AG10803 (cell line): Measurements from ENCODE around the gene ASMT.

Source experiments
- DNase-seq: peaks from one replicate; pipeline ENCODE4 v3.0.0; 2010; ENCODE audit warnings: low read depth
- H3K4me3 ChIP-seq: 2 replicates; pipeline ENCODE4 v1.5.1; 2011; ENCODE audit warnings: mild to moderate bottlenecking, low read length, control low read depth
- TF ChIP-seq, protein P1 (sequence below): conservative IDR thresholded peaks from 2 replicates; pipeline ENCODE4 v1.5.1; 2011; ENCODE audit warnings: mild to moderate bottlenecking, low read length, control low read depth, inconsistent platforms

Gene ASMT

DNA sequence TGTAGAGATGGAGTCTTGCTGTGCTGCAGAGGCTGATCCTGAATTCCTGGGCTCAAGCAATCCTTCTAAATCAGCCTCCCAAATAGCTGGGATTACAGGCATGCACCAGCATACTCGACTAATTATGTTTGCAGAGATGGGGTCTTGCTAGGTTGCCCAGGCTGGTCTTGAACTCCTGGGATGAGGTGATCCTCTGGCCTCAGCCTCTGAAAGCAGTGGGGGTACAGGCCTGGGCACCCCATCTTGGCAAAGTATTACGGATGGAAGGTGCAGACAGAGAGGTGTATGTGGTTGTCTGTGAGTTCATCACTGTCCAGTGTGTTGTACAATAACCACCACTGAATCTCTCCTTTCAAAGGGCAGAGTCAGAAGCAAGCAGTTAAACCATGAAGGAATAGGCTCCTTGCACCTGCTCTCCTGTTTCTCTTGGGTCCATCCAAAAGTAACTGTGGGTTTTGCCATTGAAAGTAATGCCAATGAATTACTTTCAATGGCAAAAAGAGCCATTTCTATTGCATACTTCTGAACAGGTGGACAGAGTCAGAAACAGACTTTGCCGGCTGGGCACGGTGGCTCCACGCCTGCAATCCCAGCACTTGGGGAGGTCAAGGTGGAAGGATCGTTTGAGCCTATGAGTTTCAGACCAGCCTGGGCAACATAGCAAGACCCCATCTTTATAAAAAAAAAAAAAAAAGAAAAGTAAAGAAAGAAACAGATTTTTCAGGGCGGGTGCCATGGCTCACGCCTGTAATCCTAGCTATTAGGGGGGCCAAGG, 30.4 kb upstream of the ASMT start:
- H3K4me3 ChIP-seq: no peak overlapping the region
- DNase-seq: no peak
- TF ChIP-seq, protein P1, sequence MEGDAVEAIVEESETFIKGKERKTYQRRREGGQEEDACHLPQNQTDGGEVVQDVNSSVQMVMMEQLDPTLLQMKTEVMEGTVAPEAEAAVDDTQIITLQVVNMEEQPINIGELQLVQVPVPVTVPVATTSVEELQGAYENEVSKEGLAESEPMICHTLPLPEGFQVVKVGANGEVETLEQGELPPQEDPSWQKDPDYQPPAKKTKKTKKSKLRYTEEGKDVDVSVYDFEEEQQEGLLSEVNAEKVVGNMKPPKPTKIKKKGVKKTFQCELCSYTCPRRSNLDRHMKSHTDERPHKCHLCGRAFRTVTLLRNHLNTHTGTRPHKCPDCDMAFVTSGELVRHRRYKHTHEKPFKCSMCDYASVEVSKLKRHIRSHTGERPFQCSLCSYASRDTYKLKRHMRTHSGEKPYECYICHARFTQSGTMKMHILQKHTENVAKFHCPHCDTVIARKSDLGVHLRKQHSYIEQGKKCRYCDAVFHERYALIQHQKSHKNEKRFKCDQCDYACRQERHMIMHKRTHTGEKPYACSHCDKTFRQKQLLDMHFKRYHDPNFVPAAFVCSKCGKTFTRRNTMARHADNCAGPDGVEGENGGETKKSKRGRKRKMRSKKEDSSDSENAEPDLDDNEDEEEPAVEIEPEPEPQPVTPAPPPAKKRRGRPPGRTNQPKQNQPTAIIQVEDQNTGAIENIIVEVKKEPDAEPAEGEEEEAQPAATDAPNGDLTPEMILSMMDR: no peak

DNA sequence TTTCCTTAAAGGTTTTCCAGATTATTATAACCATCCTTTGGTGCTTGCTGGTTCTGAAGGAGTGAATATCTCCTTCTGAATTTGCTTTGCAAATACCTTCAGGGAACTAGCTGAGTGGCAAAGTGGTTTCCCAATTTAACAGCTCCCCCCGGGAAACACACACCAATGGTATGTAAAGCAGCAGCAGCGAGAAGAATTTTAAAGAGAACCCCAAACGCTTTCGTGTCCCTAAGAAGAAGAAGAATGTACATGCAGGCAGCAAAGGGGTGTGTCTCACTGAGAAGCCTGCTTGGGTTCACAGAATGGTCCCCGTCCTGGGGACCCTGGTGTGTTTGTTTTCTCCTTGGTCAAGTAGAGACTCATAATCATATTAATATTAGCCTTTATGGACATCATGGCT, 27.7 kb upstream of the ASMT start:
- no peak overlapping the region for H3K4me3 ChIP-seq
- DNase-seq: no peak
- TF ChIP-seq, protein P1: no peak

DNA sequence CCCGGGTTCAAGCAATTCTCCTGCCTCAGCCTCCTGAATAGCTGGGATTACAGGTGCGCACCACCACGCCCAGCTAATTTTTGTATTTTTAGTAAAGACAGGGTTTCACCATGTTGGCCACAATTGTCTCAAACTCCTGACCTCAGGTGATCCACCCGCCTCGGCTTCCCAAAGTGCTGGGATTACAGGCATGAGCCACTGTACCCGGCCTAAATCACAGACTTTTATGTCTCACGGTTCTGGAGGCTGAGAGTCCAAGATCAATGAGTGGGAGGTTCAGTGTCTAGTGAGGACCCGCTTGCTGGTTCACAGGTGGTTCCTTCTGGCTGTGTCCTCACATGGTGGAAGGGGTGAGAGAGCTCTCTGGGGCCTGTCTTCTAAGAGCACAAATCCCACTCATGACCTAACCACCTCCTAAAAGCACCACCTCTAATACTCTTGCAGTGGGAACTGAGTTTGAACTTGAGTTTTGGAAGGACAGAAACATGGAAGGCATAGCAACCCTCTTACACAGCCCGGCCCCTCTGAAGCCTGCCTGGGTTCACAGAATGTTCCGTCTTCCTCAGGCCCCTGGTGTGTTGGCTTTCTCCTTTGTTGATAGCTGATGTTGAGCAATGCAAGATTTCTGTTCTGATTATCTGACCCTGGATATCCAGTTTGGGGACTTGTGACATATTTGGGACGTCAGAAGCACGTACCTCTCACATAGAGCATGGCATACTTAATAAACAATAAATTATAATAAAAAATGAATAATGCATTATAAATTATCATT, 25.3 kb upstream of the ASMT start:
- H3K4me3 ChIP-seq: no peak overlapping the region
- no peak for DNase-seq
- TF ChIP-seq, protein P1: no peak

- peak; percentile 92 for DNase-seq
- TF ChIP-seq, protein P1: no peak
Measured at GRCh38 chrX:1591102-1591862, 23.6 kb upstream of the ASMT start, which contains the start of gene AKAP17A. Gene AKAP17A, plus strand, starts transcription at chrX:1591604. Its CDS starts 1,859 bp downstream, at chrX:1593463.

DNA sequence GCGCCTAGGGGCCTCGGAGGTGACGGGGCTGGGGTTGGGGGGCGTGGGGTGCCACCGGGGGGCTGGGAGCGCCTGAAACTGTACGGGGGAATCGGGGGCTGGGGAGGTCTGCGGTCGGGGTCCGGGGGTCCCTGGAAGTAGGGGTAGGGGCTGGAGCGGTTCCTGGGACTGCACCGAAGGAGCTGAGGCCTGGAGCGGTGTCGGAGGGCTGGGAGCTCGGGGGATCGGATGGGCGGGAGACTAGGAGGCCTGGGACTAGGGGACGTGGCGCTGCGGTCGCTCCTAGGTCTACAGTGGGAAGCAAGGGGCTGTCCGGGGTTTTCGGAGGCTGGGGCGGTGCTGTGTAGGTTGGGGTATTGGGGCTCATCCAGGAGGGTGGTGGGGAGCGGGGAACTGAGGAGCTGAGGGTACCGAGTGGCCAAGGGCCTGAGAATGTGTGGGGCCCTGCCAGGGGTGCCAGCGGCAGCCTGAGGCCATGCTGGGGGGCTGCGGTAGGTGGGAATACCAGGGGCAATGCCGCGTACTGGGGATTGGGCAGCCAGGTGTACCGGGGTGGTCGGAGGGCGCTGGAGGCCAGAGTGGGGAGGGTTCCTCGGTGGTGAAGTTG, 22.9 kb upstream of the ASMT start:
- H3K4me3 ChIP-seq: peak overlapping the region; percentile 88
- DNase-seq: no peak
- TF ChIP-seq, protein P1: no peak

More at GRCh38 chrX:1591102-1591862, 23.6 kb upstream of the ASMT start, which contains the start of gene AKAP17A:
- H3K4me3 ChIP-seq: peak within 1 kb of the TSS; percentile 88

DNA sequence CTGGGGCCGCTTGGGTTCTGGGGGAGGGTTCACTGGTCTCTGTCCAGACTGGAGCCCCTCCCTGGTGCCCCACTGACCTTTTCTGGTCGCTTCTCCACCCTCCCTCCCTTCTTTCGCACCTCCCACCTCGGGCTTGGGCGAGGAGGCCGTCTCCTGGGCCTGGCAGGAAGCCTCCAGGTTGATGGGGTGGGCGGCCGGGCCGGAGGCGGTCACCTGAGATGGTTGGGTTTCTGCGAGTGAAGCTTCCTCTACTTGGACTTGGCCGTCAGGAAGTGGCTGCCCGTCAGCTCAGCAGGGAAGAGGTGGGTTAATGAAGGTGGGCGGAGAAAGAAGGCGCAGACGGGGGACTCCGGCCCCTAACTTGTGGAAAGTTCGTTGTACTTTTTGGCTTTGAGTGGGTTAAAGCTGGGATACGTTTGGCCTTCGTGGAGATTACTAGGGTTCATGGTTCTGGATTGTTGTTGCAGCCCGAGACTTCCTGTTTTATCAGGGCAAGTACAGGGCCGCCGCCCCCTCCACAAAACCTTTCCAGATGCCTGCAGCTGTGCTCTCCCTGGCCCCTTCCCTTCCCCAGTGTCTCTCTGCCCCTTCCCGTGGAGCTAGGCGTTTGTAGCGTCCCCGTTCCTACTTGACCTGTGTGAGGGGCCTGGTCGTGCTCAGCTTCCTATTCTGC, 22.3 kb upstream of the ASMT start:
- peak overlapping the region; percentile 88 for H3K4me3 ChIP-seq
- no peak for DNase-seq
- TF ChIP-seq, protein P1: no peak
